Stimulated activated CD8-positive, alpha-beta memory T cell treated with anti-CD3 and anti-CD28 coated beads, Interleukin-15, amount 100 ng/mL, for 1 hour (primary cell): ENCODE results near the gene PPP2R2C.

Experiments used
- DNase-seq: peaks from one replicate; pipeline ENCODE4 v3.0.0-alpha.2; 2020; ENCODE audit warnings: low read depth

The PPP2R2C gene

DNA sequence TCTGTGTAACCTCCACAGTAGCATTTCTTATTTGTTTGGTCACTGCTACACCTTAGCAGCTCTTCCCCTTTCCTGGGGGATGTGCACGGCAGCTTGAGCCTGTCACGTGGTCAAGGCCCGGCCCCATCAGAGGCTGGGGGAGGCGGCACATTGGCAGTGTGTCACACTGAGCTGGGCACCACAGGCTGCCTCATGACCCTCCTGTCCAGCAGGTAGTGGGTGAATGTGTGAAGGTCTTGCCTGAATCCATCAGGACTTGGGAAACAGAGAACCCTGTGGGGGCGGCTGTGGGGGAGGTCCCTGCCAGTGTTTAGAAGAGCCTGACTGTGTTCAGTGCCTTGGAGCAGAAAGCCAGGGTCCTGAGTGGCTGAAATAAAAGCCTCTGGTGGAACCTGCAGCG lies 169.5 kb downstream of the PPP2R2C start:
- no peak for DNase-seq

DNA sequence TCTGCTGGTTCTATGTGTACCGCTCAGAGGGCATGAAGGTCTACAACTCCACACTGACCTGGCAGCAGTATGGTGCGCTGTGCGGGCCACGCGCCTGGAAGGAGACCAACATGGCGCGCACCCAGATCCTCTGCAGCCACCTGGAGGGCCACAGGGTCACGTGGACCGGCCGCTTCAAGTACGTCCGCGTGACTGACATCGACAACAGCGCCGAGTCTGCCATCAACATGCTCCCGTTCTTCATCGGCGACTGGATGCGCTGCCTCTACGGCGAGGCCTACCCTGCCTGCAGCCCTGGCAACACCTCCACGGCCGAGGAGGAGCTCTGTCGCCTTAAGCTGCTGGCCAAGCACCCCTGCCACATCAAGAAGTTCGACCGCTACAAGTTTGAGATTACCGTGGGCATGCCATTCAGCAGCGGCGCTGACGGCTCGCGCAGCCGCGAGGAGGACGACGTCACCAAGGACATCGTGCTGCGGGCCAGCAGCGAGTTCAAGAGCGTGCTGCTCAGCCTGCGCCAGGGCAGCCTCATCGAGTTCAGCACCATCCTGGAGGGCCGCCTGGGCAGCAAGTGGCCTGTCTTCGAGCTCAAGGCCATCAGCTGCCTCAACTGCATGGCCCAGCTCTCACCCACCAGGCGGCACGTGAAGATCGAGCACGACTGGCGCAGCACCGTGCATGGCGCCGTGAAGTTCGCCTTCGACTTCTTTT lies 170.5 kb downstream of the PPP2R2C start:
- DNase-seq = no peak

DNA sequence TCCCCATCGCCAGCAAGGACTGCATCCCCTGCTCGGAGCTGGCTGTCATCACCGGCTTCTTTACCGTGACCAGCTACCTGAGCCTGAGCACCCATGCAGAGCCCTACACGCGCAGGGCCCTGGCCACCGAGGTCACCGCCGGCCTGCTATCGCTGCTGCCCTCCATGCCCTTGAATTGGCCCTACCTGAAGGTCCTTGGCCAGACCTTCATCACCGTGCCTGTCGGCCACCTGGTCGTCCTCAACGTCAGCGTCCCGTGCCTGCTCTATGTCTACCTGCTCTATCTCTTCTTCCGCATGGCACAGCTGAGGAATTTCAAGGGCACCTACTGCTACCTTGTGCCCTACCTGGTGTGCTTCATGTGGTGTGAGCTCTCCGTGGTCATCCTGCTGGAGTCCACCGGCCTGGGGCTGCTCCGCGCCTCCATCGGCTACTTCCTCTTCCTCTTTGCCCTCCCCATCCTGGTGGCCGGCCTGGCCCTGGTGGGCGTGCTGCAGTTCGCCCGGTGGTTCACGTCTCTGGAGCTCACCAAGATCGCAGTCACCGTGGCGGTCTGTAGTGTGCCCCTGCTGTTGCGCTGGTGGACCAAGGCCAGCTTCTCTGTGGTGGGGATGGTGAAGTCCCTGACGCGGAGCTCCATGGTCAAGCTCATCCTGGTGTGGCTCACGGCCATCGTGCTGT lies 171.2 kb downstream of the PPP2R2C start:
- no peak for DNase-seq

DNA sequence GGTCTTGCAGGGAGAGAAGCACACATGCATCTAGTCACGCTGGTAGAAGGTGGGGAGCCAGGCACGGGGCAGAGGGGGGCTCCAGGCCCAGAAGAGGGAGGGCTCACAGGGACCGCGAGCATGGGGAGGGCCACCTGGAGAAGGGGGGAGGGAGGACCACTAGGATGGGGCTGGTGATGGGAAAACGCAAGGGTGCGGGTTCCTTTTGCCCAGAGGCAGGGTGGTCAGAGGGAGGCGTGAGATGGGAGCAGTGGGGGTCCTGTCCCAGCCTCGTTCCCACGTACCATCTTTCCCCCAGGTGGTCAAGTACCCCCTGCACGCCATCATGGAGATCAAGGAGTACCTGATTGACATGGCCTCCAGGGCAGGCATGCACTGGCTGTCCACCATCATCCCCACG lies 172.1 kb downstream of the PPP2R2C start:
- DNase-seq = no peak

DNA sequence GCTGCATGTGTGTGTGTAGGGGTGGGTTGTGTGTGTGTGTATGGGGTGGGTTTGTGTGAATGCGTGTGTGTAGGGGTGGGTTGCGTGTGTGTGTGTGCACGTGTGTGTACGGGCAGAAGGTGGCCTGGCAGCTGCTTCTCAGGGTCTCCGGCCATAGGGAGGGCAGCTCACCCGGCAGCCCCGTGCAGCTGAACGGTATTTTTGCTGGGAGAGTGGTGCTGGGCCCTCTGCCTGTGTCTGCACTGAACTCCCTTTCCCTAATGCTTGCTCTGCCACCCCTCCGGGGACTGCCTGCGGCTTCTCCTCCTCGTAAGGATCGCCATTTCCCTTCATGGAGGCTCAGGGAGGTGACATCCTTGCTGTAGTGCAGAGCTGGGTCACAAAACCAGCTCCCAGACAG lies 172.5 kb downstream of the PPP2R2C start:
- DNase-seq = no peak

DNA sequence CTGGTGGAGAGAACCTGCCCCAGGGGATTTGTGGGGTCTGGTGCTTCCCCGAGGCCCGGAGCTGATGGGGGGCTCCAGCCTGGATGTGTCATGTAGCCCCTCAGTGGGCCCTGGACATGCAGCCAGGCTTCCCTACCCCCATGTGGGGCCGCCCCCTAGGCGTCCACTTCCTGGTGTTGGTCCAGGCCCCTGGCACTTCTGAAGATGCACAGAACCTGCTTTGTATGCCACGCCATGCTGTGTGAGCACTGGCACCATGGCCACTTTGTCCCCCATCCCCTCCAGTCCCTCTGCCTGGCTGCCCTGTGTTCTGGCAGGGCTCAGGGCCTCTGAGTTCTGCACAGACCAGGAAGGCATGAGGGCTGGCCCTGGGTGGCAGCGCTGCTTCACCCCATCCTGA lies 173.6 kb downstream of the PPP2R2C start:
- DNase-seq = no peak

DNA sequence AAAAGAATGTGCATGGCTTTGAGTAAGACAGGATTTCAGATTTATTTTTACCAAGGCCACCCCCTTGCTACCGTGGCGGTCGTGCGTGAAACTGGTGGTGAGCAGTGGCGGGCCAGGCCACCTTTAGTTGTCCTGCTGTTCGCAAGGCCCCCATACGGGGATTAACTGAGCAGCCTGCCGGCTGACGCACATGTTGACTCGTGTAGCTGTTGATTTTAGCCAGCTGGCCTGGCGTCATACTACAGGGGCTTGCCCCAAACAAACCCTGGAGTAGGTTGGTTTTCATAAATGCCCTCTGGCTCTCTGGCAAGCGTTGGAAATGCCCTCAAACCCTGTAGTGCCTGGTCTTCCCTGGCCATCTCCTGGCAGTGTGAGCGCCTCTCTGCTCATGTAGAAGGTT lies 174.4 kb downstream of the PPP2R2C start:
- no peak for DNase-seq

DNA sequence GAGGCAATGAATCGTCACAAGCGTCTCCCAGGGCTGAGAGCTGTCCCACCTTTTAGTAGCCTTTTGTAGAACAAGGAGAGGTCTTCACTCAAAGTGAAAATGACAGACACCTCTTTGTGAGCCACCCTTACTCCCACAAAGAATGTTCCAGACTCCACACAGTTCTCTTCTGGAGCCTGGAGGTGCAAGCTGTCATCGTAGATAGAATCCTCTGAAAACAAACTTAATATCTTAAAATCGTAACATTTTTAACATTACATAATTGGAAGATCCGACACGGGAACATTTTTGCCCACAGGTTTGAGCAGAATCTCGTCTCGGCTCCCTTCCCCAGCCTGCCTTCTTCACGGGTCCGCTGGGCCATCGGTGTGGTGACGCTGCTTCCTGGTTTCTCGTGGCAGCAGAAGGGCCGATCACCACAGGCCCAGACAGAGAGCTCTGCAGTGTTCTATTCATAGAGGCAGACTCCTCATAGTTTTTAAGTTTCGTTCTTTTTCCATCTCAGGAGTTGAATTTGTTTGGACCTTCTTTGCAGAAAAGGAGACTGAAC lies 175.1 kb downstream of the PPP2R2C start:
- no peak for DNase-seq

DNA sequence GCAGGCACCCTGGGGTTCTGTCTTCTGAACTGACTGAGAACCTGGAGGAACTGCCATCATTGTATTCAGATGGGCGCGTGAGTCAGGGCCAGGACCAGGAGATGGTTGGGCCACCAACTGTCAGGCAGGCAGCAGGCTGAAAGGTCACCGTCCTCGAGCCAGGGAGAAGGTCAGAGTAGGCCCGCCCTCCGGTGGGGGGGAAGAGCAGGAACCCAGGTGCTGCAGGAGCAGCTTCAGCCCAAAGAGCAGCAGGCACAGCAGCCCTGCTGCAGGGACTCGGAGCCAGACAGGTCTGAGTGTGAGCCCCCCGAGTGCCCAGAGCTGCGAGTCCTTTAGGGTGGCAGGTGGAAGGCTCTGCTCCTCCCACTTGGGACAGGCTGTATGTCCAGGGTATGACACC lies 176.4 kb downstream of the PPP2R2C start:
- no peak for DNase-seq

DNA sequence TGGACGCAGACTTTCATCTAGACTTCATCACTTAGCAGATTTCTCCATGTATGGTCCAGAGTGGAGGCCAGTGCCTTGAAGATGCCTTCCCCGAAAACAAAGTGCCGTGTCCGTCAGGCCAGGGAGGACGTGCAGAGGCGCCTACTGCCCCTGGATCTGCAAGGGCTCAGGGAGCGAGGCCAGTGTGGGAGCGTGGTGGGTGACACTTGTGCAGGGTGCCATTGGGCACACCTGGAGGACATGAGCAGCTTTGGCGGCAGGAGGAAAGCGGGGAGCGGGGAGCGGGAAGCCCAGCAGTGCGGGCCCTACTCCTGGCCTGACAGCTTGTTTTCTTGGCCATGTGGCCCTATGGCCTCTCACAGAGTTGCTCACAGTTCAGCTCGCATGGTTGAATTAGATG lies 176.9 kb downstream of the PPP2R2C start:
- no peak for DNase-seq

DNA sequence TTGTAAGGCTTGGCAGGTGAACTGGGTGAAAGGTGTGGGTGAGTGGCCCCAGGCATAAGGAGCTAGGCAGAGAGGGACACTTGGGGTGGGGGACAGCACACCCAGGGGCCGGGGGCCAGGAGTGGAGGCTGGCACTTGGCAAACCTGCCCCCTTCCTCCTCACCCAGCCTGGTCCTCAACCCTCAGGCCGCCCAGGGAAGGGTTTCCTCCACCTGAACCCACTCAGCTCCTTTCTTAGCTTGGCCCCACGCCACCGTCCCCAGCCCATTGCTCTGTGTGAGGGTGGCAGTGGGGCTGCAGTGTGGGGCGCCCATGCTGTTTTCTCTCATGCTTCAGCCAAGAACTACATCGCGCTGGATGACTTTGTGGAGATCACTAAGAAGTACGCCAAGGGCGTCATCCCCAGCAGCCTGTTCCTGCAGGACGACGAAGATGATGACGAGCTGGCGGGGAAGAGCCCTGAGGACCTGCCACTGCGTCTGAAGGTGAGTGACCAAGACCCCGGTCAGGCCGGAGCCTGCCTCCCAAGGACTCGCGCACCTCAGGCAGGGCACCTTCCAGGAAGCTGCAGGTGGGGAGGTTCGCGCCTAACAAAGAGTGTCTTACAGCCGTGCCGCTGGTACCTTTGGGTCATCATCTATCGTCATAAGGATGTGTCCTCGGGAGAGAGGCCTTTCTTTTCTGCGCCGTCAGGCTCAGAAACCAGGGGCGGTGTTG lies 177.6 kb downstream of the PPP2R2C start:
- no peak for DNase-seq

DNA sequence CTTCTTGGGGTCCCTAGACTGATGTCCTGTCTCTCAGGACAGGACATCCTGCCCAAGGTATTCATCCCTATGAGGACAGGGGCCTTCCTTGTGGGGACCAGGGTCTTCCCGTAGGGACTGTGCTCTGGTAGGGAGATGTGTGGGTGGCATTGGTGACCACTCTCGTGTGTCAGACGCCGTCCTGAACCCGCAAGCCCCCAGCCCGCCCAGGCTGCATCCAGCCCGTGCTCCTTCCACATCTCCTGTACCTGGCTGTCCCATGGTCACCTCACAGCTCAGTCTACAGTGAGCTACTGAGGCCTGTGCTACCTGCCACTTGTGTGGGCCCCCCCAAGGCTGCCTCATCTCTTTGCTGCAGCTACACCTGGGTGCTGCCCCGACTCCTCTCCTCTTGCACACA lies 178.8 kb downstream of the PPP2R2C start:
- DNase-seq = no peak

DNA sequence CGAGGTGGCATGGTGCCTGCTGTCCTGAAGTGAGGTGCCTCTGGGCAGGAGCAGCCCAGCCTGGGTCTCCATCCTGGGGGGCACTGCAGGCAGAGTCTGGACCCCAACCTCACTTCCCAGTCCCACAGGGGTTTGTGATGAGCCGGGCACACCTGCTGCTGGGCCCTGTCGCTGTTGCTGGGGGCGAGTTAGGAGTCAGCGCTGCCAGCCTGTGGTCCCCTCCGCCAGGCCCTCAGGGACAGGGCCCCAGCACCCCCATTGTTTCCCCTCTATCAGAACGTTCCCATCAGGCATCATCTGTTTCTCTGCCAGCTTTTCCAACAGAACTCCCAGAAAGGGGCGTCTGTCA lies 179.3 kb downstream of the PPP2R2C start:
- DNase-seq = no peak

DNA sequence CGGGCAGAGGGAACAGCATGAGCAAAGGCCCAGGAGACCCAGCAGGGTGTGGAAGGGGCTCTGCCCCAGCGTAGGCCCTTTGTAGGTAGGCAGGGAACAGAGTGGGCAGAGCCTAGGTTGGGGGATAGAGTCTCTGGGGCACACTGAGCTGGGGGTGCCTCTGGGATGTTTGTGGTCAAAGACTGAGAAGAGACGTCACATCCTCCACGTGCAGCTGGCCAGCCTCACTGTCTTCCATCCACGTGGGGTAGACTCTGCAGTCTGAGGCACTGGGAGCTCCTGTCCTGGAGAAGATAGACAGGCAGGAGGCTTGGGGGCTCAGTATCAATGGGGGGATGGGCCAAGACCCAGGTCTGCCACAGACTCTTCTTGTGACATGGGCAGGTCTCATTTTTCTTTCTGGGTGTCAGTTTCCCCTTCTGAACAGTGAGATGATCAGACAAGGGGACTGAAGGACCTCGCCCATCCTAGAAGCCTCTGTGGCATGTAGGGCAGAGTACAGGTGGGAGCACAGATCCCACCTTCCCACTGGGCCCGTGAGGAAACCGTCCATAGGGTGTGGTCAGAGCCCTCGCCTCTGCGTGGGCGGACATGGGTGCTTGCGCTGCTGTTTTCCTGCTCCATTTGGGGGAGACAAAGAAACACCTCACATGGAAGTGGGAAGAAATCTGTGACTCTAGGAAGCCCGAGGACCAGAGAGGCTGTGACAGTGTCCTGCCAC lies 179.9 kb downstream of the PPP2R2C start:
- DNase-seq = no peak

DNA sequence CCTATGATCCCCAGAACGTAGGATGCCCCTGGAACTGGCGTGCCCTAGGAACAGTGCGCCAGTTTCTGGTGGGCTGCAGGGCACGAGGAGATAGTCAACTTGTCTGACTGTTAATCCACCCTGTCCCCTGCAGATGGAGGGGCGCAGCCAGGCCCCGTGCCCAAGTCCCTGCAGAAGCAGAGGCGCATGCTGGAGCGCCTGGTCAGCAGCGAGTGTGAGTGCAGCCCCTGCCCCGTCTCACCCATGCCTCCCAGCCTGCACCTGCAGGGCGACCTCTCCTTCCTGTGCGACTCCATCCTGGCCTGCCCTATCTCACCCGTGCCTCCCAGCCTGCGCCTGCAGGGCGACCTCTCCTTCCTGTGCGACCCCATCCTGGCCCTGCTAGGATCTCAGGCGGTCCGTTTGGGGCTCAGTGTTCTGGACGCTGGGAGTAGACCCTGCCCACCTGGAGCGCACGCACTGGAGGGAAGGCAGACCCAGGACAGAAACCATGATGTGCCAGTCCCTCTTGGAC lies 180.6 kb downstream of the PPP2R2C start:
- no peak for DNase-seq

DNA sequence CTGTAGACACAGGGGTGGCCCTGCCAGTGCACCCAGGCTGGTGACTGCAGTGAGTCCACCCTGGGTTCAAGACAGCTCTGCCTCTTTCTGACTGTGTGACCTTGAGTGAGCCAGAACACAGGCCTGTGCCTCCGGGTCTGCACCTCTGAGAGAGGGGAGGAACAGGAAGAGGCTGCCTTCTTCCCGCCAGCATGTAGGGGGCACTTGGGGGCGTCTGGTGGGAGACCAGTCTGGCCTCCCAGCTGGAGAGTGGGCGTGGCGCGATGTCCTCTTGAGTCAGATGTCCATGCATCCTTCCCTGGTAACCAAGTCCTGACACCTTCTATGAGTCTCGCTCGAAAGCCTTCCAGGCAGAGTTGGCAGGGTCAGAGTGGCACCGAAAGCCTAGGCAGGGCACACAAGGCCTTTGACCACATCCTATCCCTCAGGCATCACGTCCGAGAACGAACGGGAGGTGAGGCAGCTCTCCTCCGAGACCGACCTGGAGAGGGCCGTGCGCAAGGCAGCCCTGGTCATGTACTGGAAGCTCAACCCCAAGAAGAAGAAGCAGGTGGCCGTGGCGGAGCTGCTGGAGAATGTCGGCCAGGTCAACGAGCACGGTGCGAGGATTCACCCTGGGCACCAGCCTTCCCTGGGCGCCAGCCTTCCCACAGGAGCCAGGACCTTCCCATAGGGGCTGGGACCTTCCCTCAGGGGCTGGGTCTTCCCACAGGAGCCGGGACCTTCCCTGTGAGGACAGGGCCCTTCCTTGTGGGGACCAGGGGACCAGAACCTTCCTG lies 181.5 kb downstream of the PPP2R2C start:
- DNase-seq = no peak

DNA sequence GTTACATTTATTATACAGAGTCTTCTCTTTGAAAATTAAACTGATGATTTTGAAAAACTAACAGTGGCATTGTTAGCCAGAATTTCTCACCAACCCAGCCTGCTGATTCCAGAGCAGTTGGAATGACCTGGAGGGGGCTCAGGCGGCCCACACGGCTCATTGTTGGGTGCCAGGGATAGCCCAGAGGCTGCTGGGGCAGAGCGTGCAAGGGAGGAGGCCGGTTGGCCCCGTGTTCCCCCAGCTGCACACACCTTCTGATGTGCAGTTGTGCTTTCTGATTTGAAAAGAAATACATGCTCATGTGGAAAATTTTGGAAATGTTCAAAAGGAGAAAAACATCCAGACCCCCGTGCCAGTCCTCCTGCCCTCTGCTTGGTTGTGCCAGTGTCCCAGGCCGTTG lies 182.2 kb downstream of the PPP2R2C start:
- no peak for DNase-seq

DNA sequence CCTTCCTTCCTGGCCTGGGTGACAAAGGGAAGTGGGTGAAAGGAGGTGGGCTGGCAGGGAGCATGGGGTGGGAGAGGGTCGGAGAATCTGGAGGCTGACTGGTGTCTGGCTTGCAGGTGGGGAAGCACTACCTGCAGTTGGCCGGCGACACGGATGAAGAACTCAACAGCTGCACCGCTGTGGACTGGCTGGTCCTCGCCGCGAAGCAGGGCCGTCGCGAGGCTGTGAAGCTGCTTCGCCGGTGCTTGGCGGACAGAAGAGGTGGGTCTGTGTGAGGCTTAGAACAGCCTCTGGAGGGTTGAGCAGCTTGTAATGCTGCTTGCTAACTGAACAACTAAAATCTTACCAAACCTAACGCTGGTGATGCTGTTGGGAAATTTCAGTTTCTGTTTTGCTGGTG lies 183.5 kb downstream of the PPP2R2C start:
- DNase-seq = no peak

DNA sequence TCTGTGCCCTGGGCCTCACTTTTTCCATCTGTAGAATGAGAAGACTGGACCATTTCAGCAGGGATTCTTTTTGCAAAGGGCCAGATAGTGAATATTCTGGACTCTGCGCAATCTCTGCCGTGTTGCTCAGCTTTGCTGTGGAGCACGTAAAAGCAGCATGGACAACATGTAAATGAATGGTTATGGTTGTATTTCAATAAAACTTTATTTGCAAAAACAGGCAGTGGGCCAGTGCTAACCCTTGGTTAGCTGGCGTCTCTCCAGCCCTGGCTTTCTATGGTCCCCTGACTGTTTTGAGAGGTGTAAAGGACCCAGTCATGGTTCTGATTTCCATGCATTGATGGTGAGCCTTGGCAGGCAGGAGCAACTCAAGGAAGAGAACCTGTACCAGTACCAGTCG lies 184.1 kb downstream of the PPP2R2C start:
- no peak for DNase-seq

DNA sequence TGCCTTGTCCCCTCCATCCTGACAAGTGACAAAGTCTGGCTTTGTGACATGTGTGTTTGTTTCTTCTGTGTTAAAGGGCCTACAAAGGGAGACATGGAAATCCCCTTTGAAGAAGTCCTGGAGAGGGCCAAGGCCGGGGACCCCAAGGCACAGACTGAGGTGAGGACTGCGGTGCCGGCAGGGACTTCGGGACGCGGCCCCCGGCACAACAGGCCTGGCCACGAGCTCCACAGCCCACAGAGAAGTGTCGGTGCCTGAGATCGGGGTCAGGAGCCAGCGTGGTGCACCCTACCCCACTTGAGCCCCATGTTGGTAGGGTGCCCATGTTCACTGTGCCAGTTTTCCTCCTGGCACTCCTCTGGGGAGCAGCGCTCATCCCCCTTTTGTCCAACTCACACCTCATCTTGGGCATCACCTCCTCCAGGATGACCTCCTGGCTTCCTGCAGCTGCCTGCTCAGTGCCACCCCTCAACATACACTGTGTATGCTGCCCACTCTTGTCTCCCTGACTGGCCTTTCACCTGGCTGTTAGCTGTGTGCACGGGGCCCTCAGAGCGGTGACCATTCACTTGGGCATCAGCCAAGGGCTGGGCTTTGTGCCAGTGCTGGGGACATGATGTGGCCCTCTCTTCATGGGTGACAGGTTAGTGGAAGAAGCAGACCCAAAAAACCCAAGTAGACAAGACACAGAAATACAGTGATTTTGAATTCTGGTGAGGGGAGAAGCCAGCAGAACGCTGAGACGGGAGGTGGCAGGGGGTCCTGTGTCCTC lies 185.2 kb downstream of the PPP2R2C start:
- DNase-seq = no peak

DNA sequence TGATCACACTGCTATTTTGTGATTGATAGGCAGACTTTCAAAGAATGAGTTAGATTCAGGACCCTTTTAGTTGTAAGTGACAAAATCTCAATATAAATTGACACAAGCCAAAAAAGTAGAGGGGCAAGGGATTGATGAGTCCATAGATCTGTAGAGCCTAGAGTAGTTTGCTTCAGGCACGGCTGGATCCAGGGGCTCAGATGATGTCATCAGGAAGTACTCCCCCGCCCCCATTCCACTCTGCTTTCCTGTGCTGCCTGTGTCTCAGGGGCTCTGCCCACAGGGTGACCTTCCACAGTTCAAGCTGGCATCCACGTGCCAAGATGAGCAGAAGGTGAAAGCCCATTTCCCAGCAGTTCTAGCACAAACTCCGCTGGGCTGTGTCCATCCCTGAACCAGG lies 189.1 kb downstream of the PPP2R2C start:
- no peak for DNase-seq
